Measurements from ENCODE around the gene REEP2.
"Not testable (repeated sequence)": the region's sequence is repeated elsewhere in the genome, so short reads cannot be mapped to it uniquely, and the experiment has no call there.

The REEP2 gene, protein sequence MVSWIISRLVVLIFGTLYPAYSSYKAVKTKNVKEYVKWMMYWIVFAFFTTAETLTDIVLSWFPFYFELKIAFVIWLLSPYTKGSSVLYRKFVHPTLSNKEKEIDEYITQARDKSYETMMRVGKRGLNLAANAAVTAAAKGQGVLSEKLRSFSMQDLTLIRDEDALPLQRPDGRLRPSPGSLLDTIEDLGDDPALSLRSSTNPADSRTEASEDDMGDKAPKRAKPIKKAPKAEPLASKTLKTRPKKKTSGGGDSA

DNA sequence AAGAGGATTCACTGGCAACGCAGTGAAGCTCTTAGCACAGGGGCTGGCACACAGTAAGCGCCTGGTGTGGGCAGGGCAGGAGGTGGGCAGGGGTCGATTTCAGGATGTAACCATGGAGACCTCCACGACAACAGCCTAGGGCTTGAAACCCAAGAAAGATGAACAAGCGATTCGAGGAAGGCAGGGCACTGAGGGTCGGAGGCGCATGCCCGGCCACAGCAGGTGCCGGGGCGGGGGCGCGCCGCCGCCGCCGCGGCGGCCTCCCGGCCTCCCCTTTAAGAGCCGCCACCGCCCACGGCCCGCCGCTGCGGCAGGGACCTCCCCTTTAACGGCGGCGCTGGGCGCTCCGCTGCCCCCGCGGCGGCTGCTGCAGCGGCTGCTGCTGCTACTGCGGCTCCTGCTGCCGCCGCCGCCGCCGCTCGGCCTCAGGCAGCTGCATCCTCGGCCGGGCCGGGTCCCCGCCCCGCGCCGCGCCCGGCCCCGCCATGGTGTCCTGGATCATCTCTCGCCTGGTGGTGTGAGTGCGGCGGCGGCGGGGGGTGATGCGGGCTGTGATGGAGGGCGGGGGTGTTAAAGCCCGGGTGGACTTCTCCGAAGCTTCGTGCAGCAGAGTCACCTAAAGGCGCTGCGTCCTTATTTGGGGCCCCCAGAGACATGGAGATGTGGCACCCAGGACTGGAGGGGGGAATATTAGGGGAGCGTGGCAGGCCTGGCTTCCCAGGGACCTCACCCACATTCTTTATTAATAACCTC is at the start of gene REEP2:
REEP2 (plus strand) TSS at position 334 of the 753 bp plus-strand sequence; CDS start at position 486, 152 bp downstream.
- peak within 1 kb of the TSS; percentile 38 for H3K27ac ChIP-seq
- TF ChIP-seq, protein P1, sequence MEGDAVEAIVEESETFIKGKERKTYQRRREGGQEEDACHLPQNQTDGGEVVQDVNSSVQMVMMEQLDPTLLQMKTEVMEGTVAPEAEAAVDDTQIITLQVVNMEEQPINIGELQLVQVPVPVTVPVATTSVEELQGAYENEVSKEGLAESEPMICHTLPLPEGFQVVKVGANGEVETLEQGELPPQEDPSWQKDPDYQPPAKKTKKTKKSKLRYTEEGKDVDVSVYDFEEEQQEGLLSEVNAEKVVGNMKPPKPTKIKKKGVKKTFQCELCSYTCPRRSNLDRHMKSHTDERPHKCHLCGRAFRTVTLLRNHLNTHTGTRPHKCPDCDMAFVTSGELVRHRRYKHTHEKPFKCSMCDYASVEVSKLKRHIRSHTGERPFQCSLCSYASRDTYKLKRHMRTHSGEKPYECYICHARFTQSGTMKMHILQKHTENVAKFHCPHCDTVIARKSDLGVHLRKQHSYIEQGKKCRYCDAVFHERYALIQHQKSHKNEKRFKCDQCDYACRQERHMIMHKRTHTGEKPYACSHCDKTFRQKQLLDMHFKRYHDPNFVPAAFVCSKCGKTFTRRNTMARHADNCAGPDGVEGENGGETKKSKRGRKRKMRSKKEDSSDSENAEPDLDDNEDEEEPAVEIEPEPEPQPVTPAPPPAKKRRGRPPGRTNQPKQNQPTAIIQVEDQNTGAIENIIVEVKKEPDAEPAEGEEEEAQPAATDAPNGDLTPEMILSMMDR (conservative IDR thresholded peaks at IDR 0.05; ENCODE audit: low read depth) = no peak
- peak; percentile 56 for DNase-seq (ENCODE audit: low spot score)
- ChIA-PET POLR2A (ENCODE audit: low non-redundant PET) (no interaction called here), CTCF (interaction anchor here (0.6 to 2.4 kb wide), 6 partner anchors 10 to 232 kb away, joined by 3 to 11 read pairs (median 3); partner anchors contain the start of gene KDM3B)

DNA sequence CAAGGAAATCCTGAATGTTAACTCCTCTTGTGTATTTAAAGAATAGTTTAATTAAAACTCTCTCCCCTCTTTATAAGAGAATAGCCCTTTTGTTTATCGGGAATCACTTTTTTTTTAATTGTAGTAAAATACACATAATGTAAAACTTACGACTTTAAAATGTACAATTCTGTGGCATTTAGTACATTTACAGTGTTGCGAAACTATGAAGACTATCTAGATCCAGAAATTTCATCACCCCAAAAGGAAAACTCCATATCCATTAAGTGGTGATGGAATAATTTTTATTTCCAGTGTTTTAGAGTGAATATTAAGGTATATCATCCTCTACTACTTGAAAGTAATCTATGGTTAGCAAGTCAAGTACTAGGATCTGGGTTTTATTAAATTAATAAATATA is 49.5 kb upstream of the REEP2 start:
- POLR2A ChIA-PET (ENCODE audit: low non-redundant PET) = no interaction called here
- TF ChIP-seq, protein P1 (conservative IDR thresholded peaks at IDR 0.05; ENCODE audit: low read depth) = no peak
- no peak for DNase-seq (ENCODE audit: low spot score)
- H3K27ac ChIP-seq = no peak overlapping the region
- CTCF ChIA-PET = interaction anchor here (0.7 kb wide), 1 partner anchor 737 kb away, joined by 3 read pairs; no protein-coding TSS in a partner anchor

DNA sequence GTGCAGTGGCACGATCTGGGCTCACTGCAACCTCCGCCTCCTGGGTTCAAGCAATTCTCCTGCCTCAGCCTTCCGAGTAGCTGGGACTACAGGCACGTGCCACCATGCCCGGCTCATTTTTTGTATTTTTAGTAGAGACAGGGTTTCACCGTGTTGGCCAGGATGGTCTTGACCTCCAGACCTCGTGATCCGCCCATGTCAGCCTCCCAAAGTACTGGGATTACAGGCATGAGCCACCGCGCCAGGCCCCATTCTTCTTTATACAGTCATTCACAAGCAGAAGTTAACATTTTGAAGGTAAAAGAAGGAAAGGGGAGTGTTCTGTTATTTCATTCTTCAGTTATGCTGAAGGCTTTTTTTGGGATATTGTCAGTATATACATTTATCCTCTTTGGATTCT is 48.9 kb upstream of the REEP2 start:
- H3K27ac ChIP-seq; POLR2A ChIA-PET (ENCODE audit: low non-redundant PET); DNase-seq (ENCODE audit: low spot score): not testable (repeated sequence)
- CTCF ChIA-PET = interaction anchor here (0.7 kb wide), 2 partner anchors 158 to 736 kb away, joined by 3 to 4 read pairs; no protein-coding TSS in a partner anchor

DNA sequence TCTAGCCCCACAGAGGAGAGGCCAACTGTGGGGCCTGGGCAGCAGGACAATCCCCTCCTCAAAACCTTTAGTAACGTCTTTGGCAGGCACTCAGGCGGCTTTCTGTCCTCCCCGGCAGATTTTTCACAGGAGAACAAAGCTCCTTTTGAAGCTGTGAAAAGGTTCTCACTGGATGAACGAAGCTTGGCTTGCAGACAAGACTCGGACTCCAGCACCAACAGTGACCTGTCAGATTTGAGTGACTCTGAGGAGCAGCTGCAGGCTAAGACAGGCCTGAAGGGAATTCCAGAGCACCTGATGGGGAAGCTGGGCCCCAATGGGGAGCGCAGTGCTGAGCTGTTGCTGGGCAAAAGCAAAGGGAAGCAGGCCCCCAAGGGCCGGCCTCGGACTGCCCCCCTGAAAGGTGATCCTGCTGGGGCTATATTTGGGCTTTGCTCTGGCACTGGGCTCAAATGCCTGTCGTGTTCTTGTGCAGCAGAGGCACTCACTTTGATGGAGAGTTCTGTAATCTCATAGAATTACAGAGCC is 46.9 kb upstream of the REEP2 start:
- ChIA-PET POLR2A (ENCODE audit: low non-redundant PET) (no interaction called here), CTCF (interaction anchor here (1.0 kb wide), 1 partner anchor 39 kb away, joined by 4 read pairs; the partner anchor contains the start of gene KDM3B)
- no peak for DNase-seq (ENCODE audit: low spot score)
- TF ChIP-seq, protein P1 (conservative IDR thresholded peaks at IDR 0.05; ENCODE audit: low read depth) = no peak
- H3K27ac ChIP-seq = no peak overlapping the region

DNA sequence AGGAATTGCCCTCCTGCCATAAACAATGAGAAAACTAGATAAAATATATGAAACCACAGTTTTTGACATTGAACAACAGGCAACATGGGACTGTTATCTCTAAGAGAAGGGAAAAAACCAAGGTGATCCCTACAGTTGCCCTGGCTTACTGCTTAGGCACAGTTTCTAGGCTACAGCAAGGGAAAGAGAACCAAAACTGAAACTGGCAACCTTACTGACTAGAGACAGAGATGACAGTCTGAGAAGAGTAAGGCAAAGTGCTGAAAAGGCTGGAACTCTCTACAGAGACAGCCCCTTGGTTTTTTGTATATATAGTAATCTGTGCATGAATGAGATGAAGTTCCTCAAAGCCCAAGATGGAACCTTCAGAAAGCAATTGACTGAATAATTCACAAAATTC is 36.2 kb upstream of the REEP2 start:
- TF ChIP-seq, protein P1 (conservative IDR thresholded peaks at IDR 0.05; ENCODE audit: low read depth) = no peak
- DNase-seq (ENCODE audit: low spot score) = no peak
- no peak overlapping the region for H3K27ac ChIP-seq
- ChIA-PET CTCF (no interaction called here), POLR2A (ENCODE audit: low non-redundant PET) (no interaction called here)

DNA sequence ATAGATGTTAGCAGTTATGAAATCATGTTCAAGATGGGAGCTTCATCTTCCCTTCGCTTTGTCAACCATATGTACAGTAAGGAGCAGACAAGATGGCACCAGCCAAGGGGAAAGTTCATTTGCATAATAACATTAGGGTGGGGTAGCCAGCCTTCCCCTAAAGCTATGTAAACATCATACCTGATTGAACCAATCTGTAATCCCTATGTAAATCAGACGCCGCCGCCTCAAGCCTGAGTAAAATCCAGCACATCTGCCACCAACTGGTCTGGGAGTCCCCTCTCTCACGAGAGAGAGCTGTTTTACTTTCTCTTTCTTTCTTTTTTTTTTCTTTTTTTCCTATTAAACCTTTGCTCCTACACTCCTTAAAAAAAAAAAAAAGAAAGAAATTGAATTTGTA is 30.8 kb upstream of the REEP2 start:
- ChIA-PET CTCF (no interaction called here), POLR2A (ENCODE audit: low non-redundant PET) (no interaction called here)
- TF ChIP-seq, protein P1 (conservative IDR thresholded peaks at IDR 0.05; ENCODE audit: low read depth) = no peak
- H3K27ac ChIP-seq = no peak overlapping the region
- no peak for DNase-seq (ENCODE audit: low spot score)
